ENCODE results near the gene PIK3C2G.

DNA sequence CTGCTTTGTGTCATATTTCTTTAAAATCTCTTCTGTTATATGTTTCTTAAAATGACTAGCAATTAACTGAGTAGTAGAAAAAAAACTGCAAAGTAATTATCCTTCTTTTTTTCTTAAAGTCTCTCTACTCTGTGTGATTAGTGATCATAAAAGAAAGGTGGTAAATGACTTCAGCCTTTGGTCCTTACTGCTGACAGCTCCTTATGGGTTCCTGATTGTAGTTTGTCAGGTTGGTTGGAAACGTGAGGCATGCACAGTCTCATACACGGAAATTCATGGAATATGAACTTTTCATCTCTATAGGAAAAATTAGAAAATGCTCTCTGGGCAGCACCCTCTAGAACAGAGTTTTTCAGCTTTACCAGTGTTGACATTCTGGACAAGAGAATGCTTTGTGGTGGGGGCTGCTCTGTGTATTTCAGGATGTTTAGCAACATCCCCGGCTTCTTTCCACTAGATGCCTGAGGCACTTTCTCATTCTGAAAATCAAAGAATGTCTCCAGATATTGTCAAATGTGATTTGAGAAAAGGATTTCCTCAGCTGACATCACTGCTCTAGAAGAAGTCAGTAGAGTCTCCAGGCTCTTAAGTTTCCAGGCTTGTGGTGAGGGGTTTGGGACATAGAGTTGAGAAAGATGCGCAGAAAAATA is 121.0 kb downstream of the PIK3C2G start:
- TF ChIP-seq, protein P1, sequence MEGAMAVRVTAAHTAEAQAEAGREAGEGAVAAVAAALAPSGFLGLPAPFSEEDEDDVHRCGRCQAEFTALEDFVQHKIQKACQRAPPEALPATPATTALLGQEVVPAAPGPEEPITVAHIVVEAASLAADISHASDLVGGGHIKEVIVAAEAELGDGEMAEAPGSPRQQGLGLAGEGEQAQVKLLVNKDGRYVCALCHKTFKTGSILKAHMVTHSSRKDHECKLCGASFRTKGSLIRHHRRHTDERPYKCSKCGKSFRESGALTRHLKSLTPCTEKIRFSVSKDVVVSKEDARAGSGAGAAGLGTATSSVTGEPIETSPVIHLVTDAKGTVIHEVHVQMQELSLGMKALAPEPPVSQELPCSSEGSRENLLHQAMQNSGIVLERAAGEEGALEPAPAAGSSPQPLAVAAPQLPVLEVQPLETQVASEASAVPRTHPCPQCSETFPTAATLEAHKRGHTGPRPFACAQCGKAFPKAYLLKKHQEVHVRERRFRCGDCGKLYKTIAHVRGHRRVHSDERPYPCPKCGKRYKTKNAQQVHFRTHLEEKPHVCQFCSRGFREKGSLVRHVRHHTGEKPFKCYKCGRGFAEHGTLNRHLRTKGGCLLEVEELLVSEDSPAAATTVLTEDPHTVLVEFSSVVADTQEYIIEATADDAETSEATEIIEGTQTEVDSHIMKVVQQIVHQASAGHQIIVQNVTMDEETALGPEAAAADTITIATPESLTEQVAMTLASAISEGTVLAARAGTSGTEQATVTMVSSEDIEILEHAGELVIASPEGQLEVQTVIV (IDR thresholded peaks at IDR 0.05; ENCODE audit: borderline replicate concordance, partially characterized antibody) = no peak
- TF ChIP-seq, protein P2, sequence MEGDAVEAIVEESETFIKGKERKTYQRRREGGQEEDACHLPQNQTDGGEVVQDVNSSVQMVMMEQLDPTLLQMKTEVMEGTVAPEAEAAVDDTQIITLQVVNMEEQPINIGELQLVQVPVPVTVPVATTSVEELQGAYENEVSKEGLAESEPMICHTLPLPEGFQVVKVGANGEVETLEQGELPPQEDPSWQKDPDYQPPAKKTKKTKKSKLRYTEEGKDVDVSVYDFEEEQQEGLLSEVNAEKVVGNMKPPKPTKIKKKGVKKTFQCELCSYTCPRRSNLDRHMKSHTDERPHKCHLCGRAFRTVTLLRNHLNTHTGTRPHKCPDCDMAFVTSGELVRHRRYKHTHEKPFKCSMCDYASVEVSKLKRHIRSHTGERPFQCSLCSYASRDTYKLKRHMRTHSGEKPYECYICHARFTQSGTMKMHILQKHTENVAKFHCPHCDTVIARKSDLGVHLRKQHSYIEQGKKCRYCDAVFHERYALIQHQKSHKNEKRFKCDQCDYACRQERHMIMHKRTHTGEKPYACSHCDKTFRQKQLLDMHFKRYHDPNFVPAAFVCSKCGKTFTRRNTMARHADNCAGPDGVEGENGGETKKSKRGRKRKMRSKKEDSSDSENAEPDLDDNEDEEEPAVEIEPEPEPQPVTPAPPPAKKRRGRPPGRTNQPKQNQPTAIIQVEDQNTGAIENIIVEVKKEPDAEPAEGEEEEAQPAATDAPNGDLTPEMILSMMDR (IDR thresholded peaks at IDR 0.05 in 2 of 3, conservative IDR thresholded peaks at IDR 0.05 in 1 of 3; ENCODE audit: control insufficient read depth in 2 of 3, extremely low read depth in 1 of 3, insufficient read depth in 1 of 3, low read depth in 3 of 3, low read length in 3 of 3) = no peak
- no peak for TF ChIP-seq POLR2A (IDR thresholded peaks at IDR 0.05; ENCODE audit: low read depth, low read length)
- no peak for TF ChIP-seq REST (IDR thresholded peaks at IDR 0.05; ENCODE audit: low read depth, low read length)
- TF ChIP-seq CEBPZ (IDR thresholded peaks at IDR 0.05; ENCODE audit: low read depth, low read length) = no peak
- TF ChIP-seq POLR2AphosphoS5 (IDR thresholded peaks at IDR 0.05; ENCODE audit: low read length) = no peak
- TF ChIP-seq FOS (IDR thresholded peaks at IDR 0.05; ENCODE audit: borderline replicate concordance, extremely low read depth, insufficient read length) = no peak
- TF ChIP-seq FOXM1 (IDR thresholded peaks at IDR 0.05; ENCODE audit: low read depth, low read length) = no peak
- no peak for TF ChIP-seq E2F4 (IDR thresholded peaks at IDR 0.05; ENCODE audit: low read depth, low read length)
- TF ChIP-seq RFX5 (IDR thresholded peaks at IDR 0.05; ENCODE audit: low read depth, low read length) = no peak

All from GM12878 (cell line).